Activated T-cell treated with anti-CD3 and anti-CD28 coated beads, Interleukin-2, amount 50 U/mL, for 72 hours (primary cell): ENCODE results near the gene NCK2. TPM values are rescaled to one million over a fixed set of nuclear protein-coding genes. Genes with fewer than 3 reads are reported as not detected.
A peak's percentile ranks its signal among the peaks of the same experiment; 100 is the strongest.

Experiments
- ATAC-seq, 2 donors: fragments of 150-1000 bp; cut with Tn5 transposase; replicated peaks in 1 of 2; 2 replicates each; pipeline ENCODE4 v1.10.0; 2021; ENCODE audit warnings: moderate library complexity in 2 of 2, mild to moderate bottlenecking in 1 of 2
- DNase-seq, 2 donors: peaks; one replicate each; pipeline ENCODE4 v3.0.0; 2021 to 2022; ENCODE audit warnings: mixed read lengths in 1 of 2
- H3K27ac Mint-ChIP-seq: one replicate; pipeline ENCODE4 v1.8.0; 2022; ENCODE audit warnings: mild to moderate bottlenecking, moderate library complexity, mixed read lengths
- H3K27me3 Mint-ChIP-seq: one replicate; pipeline ENCODE4 v1.8.0; 2022; ENCODE audit warnings: low read depth, mixed read lengths
- H3K36me3 Mint-ChIP-seq, 2 donors: one replicate each; pipeline ENCODE4 v1.8.0; 2022; ENCODE audit warnings: mixed read lengths in 2 of 2, mild to moderate bottlenecking in 1 of 2; ENCODE audit not compliant: insufficient read depth in 2 of 2
- H3K4me1 Mint-ChIP-seq: one replicate; pipeline ENCODE4 v1.8.0; 2022; ENCODE audit warnings: low read depth, mixed read lengths
- H3K4me3 Mint-ChIP-seq, 2 donors: one replicate each; pipeline ENCODE4 v1.8.0; 2022; ENCODE audit warnings: mild to moderate bottlenecking in 2 of 2, mixed read lengths in 2 of 2, moderate library complexity in 2 of 2
- H3K9me3 Mint-ChIP-seq, 2 donors: one replicate each; pipeline ENCODE4 v1.8.0; 2022; ENCODE audit warnings: mixed read lengths in 2 of 2
- total RNA-seq, 2 donors: library from RNA; stranded (reverse); gene quantifications; one replicate each; pipeline ENCODE4 v1.2.3, GENCODE V29; 2022

The NCK2 gene
- total RNA-seq, 2 donors from 2014 or later: 159 to 161 TPM

- Mint-ChIP-seq H3K4me1 (peaks cover 97% of the 10 kb centered on the region), H3K27ac (peak overlapping the region; percentile 95), H3K4me3 (peak overlapping the region; percentile 81 to 90), H3K27me3 (no peaks in the 10 kb centered on the region), H3K36me3 (peaks cover 10 to 14% of the 10 kb centered on the region in 2 donors), H3K9me3 (no peaks in the 10 kb centered on the region)
- DNase-seq (peak in 1 of 2 donors; percentile 47), ATAC-seq (peak; percentile 78 to 80)
Observed at GRCh38 chr2:105775809-105776559, 31.3 kb downstream of the NCK2 start.

DNA sequence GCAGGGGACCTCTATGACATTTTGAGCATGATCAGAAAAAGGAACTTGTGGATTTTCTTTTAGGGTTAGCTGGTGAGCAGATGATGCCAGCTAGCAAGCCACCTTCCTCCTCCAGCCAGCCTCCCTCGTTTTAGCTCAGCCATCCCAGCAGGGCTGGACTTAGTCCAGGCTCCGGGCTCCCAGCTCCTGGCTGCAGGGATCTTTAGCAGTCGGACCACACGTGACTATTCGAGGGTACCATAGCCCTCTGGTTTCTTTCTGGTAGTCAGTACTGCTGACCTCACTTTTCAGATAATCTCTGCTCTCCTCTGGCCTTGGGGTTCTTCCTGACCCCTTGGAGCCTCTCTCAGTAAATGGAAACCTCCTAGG, 31.8 kb downstream of the NCK2 start:
- H3K27ac Mint-ChIP-seq: peak overlapping the region; percentile 95
- peak overlapping the region; percentile 81 to 90 for H3K4me3 Mint-ChIP-seq
- peaks cover 10 to 18% of the 10 kb centered on the region in 2 donors for H3K36me3 Mint-ChIP-seq
- peaks cover 97% of the 10 kb centered on the region for H3K4me1 Mint-ChIP-seq
- H3K9me3 Mint-ChIP-seq: no peaks in the 10 kb centered on the region
- no peaks in the 10 kb centered on the region for H3K27me3 Mint-ChIP-seq
- DNase-seq (no peak), ATAC-seq (no peak)

DNA sequence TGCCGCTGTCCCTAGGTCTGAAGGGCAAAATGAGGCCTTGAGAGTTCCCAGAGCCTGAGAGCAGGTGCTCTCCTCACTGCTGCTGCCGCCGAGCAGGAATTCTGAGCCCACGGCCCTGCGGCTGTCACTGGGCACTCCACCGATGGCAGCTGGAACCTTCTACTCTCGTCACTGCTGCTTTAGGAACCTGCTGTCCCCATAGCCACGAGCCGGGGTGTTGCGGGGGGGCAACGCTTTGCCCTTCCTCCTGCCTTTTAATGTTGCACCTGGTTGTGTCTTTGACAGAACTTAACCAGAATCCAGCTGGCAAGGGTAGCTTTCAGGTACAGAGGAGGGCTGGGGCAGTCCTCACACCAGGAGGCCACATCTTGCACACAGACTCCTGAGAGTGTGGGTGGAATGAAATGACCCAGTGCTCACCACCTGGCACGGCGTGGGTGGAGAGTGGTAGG, 32.3 kb downstream of the NCK2 start:
- H3K36me3 Mint-ChIP-seq: peaks cover 10 to 18% of the 10 kb centered on the region in 2 donors
- H3K27me3 Mint-ChIP-seq: no peaks in the 10 kb centered on the region
- peak overlapping the region; percentile 81 to 90 for H3K4me3 Mint-ChIP-seq
- ATAC-seq (peak; percentile 32 to 36), DNase-seq (no peak)
- peaks cover 97% of the 10 kb centered on the region for H3K4me1 Mint-ChIP-seq
- peak overlapping the region; percentile 77 for H3K27ac Mint-ChIP-seq
- no peaks in the 10 kb centered on the region for H3K9me3 Mint-ChIP-seq

- Mint-ChIP-seq H3K9me3 (no peaks in the 10 kb centered on the region), H3K4me1 (peaks cover 97% of the 10 kb centered on the region), H3K27me3 (no peaks in the 10 kb centered on the region), H3K4me3 (peak overlapping the region; percentile 81 to 90), H3K36me3 (peaks cover 10 to 17% of the 10 kb centered on the region in 2 donors), H3K27ac (peak overlapping the region; percentile 77)
- ATAC-seq (no peak), DNase-seq (no peak)
Observed at GRCh38 chr2:105777506-105778055, 32.9 kb downstream of the NCK2 start.

- peaks cover 6 to 12% of the 10 kb centered on the region in 2 donors for H3K36me3 Mint-ChIP-seq
- peaks cover 97% of the 10 kb centered on the region for H3K4me1 Mint-ChIP-seq
- ATAC-seq (no peak), DNase-seq (no peak)
- H3K4me3 Mint-ChIP-seq: peak overlapping the region; percentile 27 to 90
- no peaks in the 10 kb centered on the region for H3K27me3 Mint-ChIP-seq
- peak overlapping the region; percentile 86 for H3K27ac Mint-ChIP-seq
- no peaks in the 10 kb centered on the region for H3K9me3 Mint-ChIP-seq
Observed at GRCh38 chr2:105778080-105778607, 33.4 kb downstream of the NCK2 start.

GRCh38 chr2:105779394-105779793, 34.7 kb downstream of the NCK2 start:
- H3K4me3 Mint-ChIP-seq: peak overlapping the region in 1 of 2 donors; percentile 73
- no peaks in the 10 kb centered on the region for H3K9me3 Mint-ChIP-seq
- ATAC-seq (no peak), DNase-seq (no peak)
- H3K27me3 Mint-ChIP-seq: no peaks in the 10 kb centered on the region
- peaks cover 97% of the 10 kb centered on the region for H3K4me1 Mint-ChIP-seq
- peaks cover 4 to 5% of the 10 kb centered on the region in 2 donors for H3K36me3 Mint-ChIP-seq
- H3K27ac Mint-ChIP-seq: peak overlapping the region; percentile 80

GRCh38 chr2:105780606-105781005, 35.9 kb downstream of the NCK2 start:
- Mint-ChIP-seq H3K27ac (peak overlapping the region; percentile 25), H3K27me3 (no peaks in the 10 kb centered on the region), H3K36me3 (peaks cover 4 to 5% of the 10 kb centered on the region in 2 donors), H3K4me1 (peaks cover 97% of the 10 kb centered on the region), H3K9me3 (no peaks in the 10 kb centered on the region), H3K4me3 (peak overlapping the region; percentile 31 to 70)
- no peak for DNase-seq
- ATAC-seq: no peak

DNA sequence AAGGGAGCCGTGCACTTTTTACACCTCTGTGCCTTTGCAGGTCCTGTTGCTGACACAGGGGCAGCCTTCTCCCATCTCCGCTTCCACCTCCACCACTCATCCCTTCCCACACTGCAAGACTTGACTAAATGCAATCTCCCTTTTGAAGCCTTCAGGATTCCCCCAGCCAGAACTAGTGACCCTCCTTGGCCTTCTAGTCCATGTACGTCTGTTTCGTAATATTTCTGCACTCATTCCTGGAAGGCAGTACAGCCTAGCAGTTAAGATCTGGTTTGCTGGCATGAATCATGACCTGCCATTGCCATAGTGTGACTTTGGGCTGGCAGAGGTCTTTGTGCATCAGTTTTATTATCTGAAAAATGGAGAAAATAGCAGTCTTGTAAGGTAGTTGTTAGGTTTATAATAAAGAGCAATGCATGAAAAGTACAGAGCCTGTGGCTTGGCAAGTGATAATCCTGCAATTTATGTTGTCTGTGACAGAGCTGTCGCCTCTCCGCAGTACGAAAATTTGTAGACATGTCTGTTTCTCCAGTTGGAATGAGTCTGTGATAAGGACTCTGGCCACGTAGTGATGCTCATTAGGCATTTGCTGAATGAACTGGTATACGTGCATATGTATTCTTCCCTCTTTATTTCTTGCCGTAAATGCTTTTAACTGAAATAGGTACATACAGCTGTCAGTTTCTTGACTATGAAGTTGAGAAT, 36.7 kb downstream of the NCK2 start:
- H3K27ac Mint-ChIP-seq: peak overlapping the region; percentile 25
- H3K36me3 Mint-ChIP-seq: peaks cover 4 to 6% of the 10 kb centered on the region in 2 donors
- peak overlapping the region; percentile 60 to 70 for H3K4me3 Mint-ChIP-seq
- no peaks in the 10 kb centered on the region for H3K27me3 Mint-ChIP-seq
- no peaks in the 10 kb centered on the region for H3K9me3 Mint-ChIP-seq
- H3K4me1 Mint-ChIP-seq: peaks cover 97% of the 10 kb centered on the region
- ATAC-seq (peak in 1 of 2 donors; percentile 39), DNase-seq (no peak)

DNA sequence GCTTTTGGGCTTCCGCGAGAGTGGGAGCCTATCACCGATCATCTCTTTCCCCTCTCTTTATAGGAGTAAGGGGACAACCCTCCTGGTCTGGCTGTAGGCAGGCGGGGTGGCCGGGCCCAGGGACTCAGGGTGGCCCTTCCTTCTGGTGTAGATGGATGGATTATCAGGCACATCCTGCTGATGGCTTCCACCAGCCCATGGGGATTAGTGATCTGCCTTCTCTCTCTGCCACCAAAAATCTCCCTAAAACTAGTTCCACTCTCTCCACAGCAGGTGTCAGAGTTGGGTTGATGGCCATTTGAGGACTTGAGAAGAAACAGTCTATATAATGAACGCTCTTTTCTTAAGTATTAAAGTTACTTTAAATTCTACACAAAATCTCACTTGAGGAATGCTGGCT, 37.4 kb downstream of the NCK2 start:
- H3K27ac Mint-ChIP-seq: peak overlapping the region; percentile 40

GRCh38 chr2:105782646-105783045, 37.9 kb downstream of the NCK2 start:
- Mint-ChIP-seq H3K4me3 (peak overlapping the region; percentile 60 to 70), H3K9me3 (no peaks in the 10 kb centered on the region), H3K27me3 (no peaks in the 10 kb centered on the region), H3K27ac (peak overlapping the region; percentile 40), H3K4me1 (peaks cover 97% of the 10 kb centered on the region), H3K36me3 (peaks cover 4 to 6% of the 10 kb centered on the region in 2 donors)
- DNase-seq (no peak), ATAC-seq (no peak)

More for the DNA sequence above, 37.4 kb downstream of the NCK2 start:
- peak overlapping the region; percentile 60 to 70 for H3K4me3 Mint-ChIP-seq
- ATAC-seq: no peak
- no peaks in the 10 kb centered on the region for H3K27me3 Mint-ChIP-seq
- DNase-seq: no peak
- H3K9me3 Mint-ChIP-seq: no peaks in the 10 kb centered on the region
- H3K4me1 Mint-ChIP-seq: peaks cover 97% of the 10 kb centered on the region
- H3K36me3 Mint-ChIP-seq: peaks cover 4 to 6% of the 10 kb centered on the region in 2 donors

GRCh38 chr2:105783151-105783738, 38.5 kb downstream of the NCK2 start:
- H3K27ac Mint-ChIP-seq: peak overlapping the region; percentile 47
- peaks cover 4 to 6% of the 10 kb centered on the region in 2 donors for H3K36me3 Mint-ChIP-seq
- H3K4me1 Mint-ChIP-seq: peaks cover 97% of the 10 kb centered on the region
- no peaks in the 10 kb centered on the region for H3K9me3 Mint-ChIP-seq
- ATAC-seq: no peak
- H3K27me3 Mint-ChIP-seq: no peaks in the 10 kb centered on the region
- DNase-seq: no peak
- peak overlapping the region; percentile 25 to 70 for H3K4me3 Mint-ChIP-seq

- ATAC-seq (no peak), DNase-seq (no peak)
- Mint-ChIP-seq H3K36me3 (peaks cover 4 to 6% of the 10 kb centered on the region in 2 donors), H3K9me3 (no peaks in the 10 kb centered on the region), H3K27me3 (no peaks in the 10 kb centered on the region), H3K27ac (peak overlapping the region; percentile 72), H3K4me1 (peaks cover 98% of the 10 kb centered on the region), H3K4me3 (peak overlapping the region in 1 of 2 donors; percentile 18)
Observed at GRCh38 chr2:105783972-105784371, 39.3 kb downstream of the NCK2 start.
